Central memory CD8-positive, alpha-beta T cell (primary cell): ENCODE measurements around the gene GPR21.

ENCODE experiments used
- ATAC-seq: fragments of 150-1000 bp; cut with Tn5 transposase; replicated peaks from 2 replicates; pipeline ENCODE4 v1.10.0; 2022; ENCODE audit warnings: mild to moderate bottlenecking, moderate FRiP score, moderate number of reproducible peaks; ENCODE audit not compliant: poor library complexity, severe bottlenecking; ENCODE audit errors: extremely low read depth
- DNase-seq, 2 donors: peaks; one replicate each; pipeline ENCODE4 v3.0.0; 2021; ENCODE audit warnings: low spot score in 2 of 2
- H3K27ac Mint-ChIP-seq: one replicate; pipeline ENCODE4 v1.8.0; 2022; ENCODE audit warnings: low read depth, mild to moderate bottlenecking, moderate library complexity, mixed read lengths
- H3K27me3 Mint-ChIP-seq: one replicate; pipeline ENCODE4 v1.8.0; 2022; ENCODE audit warnings: mixed read lengths
- H3K36me3 Mint-ChIP-seq: one replicate; pipeline ENCODE4 v1.8.0; 2022; ENCODE audit warnings: mild to moderate bottlenecking, moderate library complexity, mixed read lengths; ENCODE audit not compliant: insufficient read depth
- H3K4me1 Mint-ChIP-seq: one replicate; pipeline ENCODE4 v1.8.0; 2022; ENCODE audit warnings: mixed read lengths
- H3K4me3 Mint-ChIP-seq: one replicate; pipeline ENCODE4 v1.8.0; 2022; ENCODE audit warnings: mild to moderate bottlenecking, moderate library complexity, mixed read lengths
- H3K9me3 Mint-ChIP-seq: one replicate; pipeline ENCODE4 v1.8.0; 2022; ENCODE audit warnings: mixed read lengths

Gene GPR21

DNA sequence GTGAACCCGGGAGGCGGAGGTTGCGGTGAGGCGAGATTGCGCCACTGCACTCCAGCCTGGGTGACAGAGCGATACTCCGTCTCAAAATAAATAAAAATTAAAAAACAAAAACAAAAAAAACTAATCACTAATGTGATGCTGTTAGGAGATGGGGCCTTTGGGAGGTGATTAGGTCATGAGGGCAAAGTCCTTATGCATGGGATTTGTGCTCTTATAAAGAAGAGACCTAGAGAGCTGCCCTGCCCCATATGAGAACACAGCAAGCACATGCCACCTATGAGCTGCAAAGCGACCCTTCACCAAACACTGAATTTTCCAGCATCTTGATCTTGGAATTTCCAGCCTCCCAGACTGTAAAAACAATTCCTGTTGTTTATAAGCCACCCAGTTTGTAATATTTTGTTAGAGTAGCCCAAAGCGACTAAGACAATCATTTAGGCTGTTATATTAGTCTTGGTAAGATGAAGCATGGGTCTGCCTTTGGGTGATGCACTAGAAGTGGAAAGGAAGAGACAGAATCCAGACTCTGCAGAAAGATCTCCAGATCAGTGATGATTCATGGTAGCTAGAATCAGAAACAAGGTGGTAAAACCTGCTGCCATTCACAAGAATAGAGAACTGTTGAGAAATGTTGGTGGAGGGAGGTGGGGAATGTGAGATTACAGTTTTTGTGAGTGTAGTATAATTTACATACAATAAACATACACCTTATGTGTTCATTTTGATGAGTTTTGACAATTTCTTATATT lies 26.2 kb downstream of the GPR21 start:
- no peaks in the 10 kb centered on the region for H3K4me1 Mint-ChIP-seq
- no peaks in the 10 kb centered on the region for H3K27me3 Mint-ChIP-seq
- DNase-seq (no peak), ATAC-seq (no peak)
- no peak overlapping the region for H3K27ac Mint-ChIP-seq
- peaks cover 4% of the 10 kb centered on the region for H3K36me3 Mint-ChIP-seq
- H3K4me3 Mint-ChIP-seq: no peak overlapping the region
- no peaks in the 10 kb centered on the region for H3K9me3 Mint-ChIP-seq

DNA sequence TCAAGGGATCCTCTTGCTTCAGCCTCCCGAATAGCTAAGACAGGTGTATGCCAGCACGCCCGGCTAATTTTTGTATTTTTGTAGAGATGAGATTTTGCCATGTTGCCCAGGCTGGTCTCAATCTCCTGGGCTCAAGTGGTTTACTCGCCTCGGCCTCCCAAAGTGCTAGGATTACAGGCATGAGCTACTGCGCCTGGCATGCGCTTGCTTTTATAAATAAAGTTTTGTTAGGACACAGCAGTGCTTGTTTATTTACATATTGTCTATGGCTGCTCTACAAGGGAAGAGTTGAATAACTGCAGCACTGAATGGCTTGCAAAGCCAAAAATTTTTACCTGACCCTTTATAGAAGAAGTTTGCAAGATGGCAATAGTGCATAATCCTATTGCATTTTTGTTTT lies 27.7 kb downstream of the GPR21 start:
- Mint-ChIP-seq H3K9me3 (no peaks in the 10 kb centered on the region), H3K27me3 (no peaks in the 10 kb centered on the region), H3K4me1 (no peaks in the 10 kb centered on the region), H3K27ac (no peak overlapping the region), H3K4me3 (no peak overlapping the region), H3K36me3 (peaks cover 11% of the 10 kb centered on the region)
- DNase-seq (no peak), ATAC-seq (no peak)

DNA sequence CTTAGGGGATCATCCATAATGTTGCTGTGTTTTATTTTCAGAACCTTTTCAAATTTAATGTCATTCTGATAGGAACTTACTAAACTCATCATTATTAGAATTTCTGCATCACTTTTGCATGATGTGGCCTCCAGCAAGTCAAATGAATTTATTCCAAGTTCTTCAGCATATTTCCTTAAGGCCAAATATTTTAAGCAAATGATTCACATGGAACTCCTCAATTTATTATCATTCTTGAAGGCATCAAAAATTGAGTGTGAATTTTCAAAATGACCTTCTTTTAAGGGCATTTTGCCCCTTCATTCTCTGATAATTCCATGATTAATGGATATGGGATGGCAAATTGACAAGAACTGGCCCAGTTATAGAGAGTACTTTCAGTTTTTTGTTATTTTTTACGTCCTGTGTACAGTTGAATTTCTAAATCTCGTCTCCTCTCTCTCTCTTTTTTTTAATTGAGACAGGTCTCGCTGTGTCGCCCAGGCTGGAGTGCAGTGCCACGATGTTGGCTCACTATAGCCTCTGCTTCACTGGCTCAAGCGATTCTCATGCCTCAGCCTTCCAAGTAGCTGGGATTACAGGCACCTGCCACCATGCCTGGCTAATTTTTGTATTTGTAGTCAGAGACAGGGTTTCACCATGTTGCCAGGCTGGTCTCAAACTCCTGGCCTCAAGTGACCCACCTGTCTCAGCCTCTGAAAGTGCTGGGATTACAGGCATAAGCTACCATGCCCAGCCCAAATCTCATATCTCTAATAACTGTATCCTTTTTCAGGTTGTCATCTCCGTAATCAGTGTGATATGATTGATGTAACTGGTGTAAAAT lies 29.1 kb downstream of the GPR21 start:
- no peak for DNase-seq
- H3K27ac Mint-ChIP-seq: no peak overlapping the region
- no peaks in the 10 kb centered on the region for H3K4me1 Mint-ChIP-seq
- no peak for ATAC-seq
- H3K9me3 Mint-ChIP-seq: no peaks in the 10 kb centered on the region
- no peaks in the 10 kb centered on the region for H3K27me3 Mint-ChIP-seq
- H3K36me3 Mint-ChIP-seq: peaks cover 21% of the 10 kb centered on the region
- no peak overlapping the region for H3K4me3 Mint-ChIP-seq

DNA sequence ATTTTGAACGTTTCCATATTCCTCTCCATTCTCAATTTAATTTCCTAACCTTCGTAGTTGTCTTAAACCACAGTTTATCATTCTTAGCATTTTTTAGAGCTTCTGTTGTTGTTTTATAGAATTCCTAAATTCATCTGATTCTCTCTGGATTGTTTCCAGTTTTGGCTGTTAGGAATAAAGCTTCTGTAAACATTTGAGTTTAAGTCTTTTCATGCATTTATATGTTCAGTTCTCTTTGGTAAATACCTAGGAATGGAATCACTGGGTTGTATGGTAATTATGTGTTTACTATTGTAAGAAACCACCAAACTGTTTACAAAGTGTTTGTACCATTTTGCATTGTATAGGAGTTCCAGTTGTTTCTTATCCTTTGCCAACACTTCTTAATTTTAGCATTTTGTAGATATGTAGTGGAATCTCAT lies 29.7 kb downstream of the GPR21 start:
- H3K4me3 Mint-ChIP-seq: no peak overlapping the region
- no peak overlapping the region for H3K27ac Mint-ChIP-seq
- no peak for DNase-seq
- no peaks in the 10 kb centered on the region for H3K9me3 Mint-ChIP-seq
- H3K36me3 Mint-ChIP-seq: peaks cover 22% of the 10 kb centered on the region
- ATAC-seq: no peak
- no peaks in the 10 kb centered on the region for H3K27me3 Mint-ChIP-seq
- no peaks in the 10 kb centered on the region for H3K4me1 Mint-ChIP-seq

- Mint-ChIP-seq H3K9me3 (no peaks in the 10 kb centered on the region), H3K36me3 (peaks cover 22% of the 10 kb centered on the region), H3K4me1 (no peaks in the 10 kb centered on the region), H3K27ac (no peak overlapping the region), H3K4me3 (no peak overlapping the region), H3K27me3 (no peaks in the 10 kb centered on the region)
- ATAC-seq (no peak), DNase-seq (no peak)
Observed at GRCh38 chr9:123063896-123064295, 30.4 kb downstream of the GPR21 start.

GRCh38 chr9:123064716-123065115 lies 31.2 kb downstream of the GPR21 start:
- Mint-ChIP-seq H3K27me3 (no peaks in the 10 kb centered on the region), H3K27ac (no peak overlapping the region), H3K4me3 (no peak overlapping the region), H3K9me3 (no peaks in the 10 kb centered on the region), H3K36me3 (peaks cover 22% of the 10 kb centered on the region), H3K4me1 (no peaks in the 10 kb centered on the region)
- DNase-seq (no peak), ATAC-seq (no peak)

DNA sequence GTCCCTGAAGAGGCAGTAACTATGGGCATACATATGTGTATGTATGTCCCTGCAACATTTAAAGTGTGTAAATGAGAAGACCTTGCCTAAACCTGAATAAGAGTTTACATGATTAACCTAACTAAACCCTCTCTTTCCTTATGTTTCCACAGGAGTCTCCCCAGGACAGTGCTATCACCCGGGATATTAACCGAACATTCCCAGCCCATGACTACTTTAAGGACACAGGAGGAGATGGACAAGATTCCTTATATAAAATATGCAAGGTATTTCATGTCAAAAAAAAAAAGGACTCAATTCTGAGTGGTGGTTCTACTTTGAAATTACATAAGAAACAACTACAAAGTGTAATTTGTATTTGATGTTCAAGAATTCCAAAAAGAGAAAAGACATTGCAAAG lies 31.7 kb downstream of the GPR21 start:
- ATAC-seq: no peak
- Mint-ChIP-seq H3K4me1 (no peaks in the 10 kb centered on the region), H3K27me3 (no peaks in the 10 kb centered on the region), H3K27ac (no peak overlapping the region), H3K9me3 (no peaks in the 10 kb centered on the region), H3K36me3 (peaks cover 22% of the 10 kb centered on the region), H3K4me3 (no peak overlapping the region)
- no peak for DNase-seq

- H3K4me3 Mint-ChIP-seq: no peak overlapping the region
- no peak overlapping the region for H3K27ac Mint-ChIP-seq
- no peaks in the 10 kb centered on the region for H3K4me1 Mint-ChIP-seq
- no peak for ATAC-seq
- H3K27me3 Mint-ChIP-seq: no peaks in the 10 kb centered on the region
- peaks cover 24% of the 10 kb centered on the region for H3K36me3 Mint-ChIP-seq
- no peak for DNase-seq
- H3K9me3 Mint-ChIP-seq: no peaks in the 10 kb centered on the region
Observed at GRCh38 chr9:123067136-123067535, 33.7 kb downstream of the GPR21 start.

- Mint-ChIP-seq H3K27me3 (no peaks in the 10 kb centered on the region), H3K9me3 (no peaks in the 10 kb centered on the region), H3K36me3 (peaks cover 24% of the 10 kb centered on the region), H3K4me1 (no peaks in the 10 kb centered on the region), H3K4me3 (no peak overlapping the region), H3K27ac (no peak overlapping the region)
- ATAC-seq (no peak), DNase-seq (no peak)
Observed at GRCh38 chr9:123069010-123069481, 35.6 kb downstream of the GPR21 start.

DNA sequence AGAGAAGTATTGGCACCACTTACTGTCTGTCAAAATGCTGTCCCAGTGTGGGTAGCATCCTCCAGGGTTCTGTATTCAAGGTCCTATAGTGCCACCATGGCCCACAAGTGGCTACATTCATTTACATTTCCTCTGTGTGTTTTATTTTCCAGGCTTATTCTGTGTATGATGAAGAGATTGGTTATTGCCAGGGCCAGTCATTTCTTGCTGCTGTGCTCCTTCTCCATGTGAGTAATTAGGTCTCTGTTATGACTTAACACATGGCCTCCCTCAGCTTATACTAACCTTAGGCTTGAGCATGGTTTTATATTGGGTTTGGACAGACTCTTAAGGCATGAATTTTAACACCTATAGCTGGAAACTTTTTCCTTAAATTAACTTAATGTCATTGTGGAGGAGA lies 36.7 kb downstream of the GPR21 start:
- H3K27me3 Mint-ChIP-seq: no peaks in the 10 kb centered on the region
- peaks cover 25% of the 10 kb centered on the region for H3K36me3 Mint-ChIP-seq
- no peak overlapping the region for H3K27ac Mint-ChIP-seq
- DNase-seq (no peak), ATAC-seq (no peak)
- no peaks in the 10 kb centered on the region for H3K4me1 Mint-ChIP-seq
- H3K4me3 Mint-ChIP-seq: no peak overlapping the region
- no peaks in the 10 kb centered on the region for H3K9me3 Mint-ChIP-seq

GRCh38 chr9:123072407-123072995 lies 39.0 kb downstream of the GPR21 start:
- H3K27ac Mint-ChIP-seq: no peak overlapping the region
- no peaks in the 10 kb centered on the region for H3K27me3 Mint-ChIP-seq
- H3K4me1 Mint-ChIP-seq: no peaks in the 10 kb centered on the region
- no peaks in the 10 kb centered on the region for H3K9me3 Mint-ChIP-seq
- DNase-seq (no peak), ATAC-seq (no peak)
- peaks cover 15% of the 10 kb centered on the region for H3K36me3 Mint-ChIP-seq
- H3K4me3 Mint-ChIP-seq: no peak overlapping the region

DNA sequence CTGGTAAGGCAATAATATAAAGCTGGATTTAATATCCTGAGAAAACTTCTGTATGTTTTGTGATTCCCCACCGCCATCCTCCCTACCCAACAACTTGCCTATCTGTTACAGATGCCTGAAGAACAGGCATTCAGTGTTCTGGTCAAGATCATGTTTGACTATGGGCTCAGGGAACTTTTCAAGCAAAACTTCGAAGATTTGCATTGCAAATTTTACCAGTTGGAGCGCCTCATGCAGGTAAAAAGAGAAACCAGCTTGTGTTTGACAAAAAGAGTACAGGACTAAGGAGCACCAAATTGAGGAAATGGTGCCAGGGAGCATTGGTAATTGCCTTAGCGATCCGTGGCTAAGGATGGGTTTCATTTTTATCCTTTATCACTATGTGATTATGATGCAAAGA lies 40.0 kb downstream of the GPR21 start:
- ATAC-seq: no peak
- no peaks in the 10 kb centered on the region for H3K27me3 Mint-ChIP-seq
- H3K27ac Mint-ChIP-seq: no peak overlapping the region
- no peaks in the 10 kb centered on the region for H3K4me1 Mint-ChIP-seq
- no peak overlapping the region for H3K4me3 Mint-ChIP-seq
- no peak for DNase-seq
- peaks cover 15% of the 10 kb centered on the region for H3K36me3 Mint-ChIP-seq
- no peaks in the 10 kb centered on the region for H3K9me3 Mint-ChIP-seq

DNA sequence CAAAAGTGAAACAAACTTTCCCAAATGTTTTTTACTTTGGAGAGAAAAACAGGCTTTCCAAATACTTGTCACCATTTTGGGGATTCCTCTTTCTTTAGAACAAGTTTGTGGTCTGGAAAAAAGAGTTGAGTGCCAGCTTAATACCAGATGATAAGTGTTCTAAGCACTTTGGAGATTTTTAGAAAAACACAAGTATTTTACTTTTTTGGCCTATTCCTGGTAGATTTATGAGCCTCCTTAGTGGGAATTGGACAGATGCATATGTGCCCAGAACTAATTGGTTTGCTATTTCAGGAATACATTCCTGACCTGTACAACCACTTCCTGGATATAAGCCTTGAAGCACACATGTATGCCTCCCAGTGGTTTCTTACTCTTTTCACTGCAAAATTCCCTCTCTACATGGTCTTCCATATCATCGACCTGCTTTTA lies 40.5 kb downstream of the GPR21 start:
- no peak overlapping the region for H3K27ac Mint-ChIP-seq
- DNase-seq (no peak), ATAC-seq (no peak)
- peaks cover 18% of the 10 kb centered on the region for H3K36me3 Mint-ChIP-seq
- no peaks in the 10 kb centered on the region for H3K4me1 Mint-ChIP-seq
- no peak overlapping the region for H3K4me3 Mint-ChIP-seq
- no peaks in the 10 kb centered on the region for H3K27me3 Mint-ChIP-seq
- no peaks in the 10 kb centered on the region for H3K9me3 Mint-ChIP-seq
